ENCODE measurements around the gene NOD1. TPM values are rescaled to one million over a fixed set of nuclear protein-coding genes. Genes with fewer than 3 reads are reported as not detected.

Gene NOD1
- total and polyA plus RNA-seq, 11 donors: 5.3 to 28.8 (median 9.0) TPM

DNA sequence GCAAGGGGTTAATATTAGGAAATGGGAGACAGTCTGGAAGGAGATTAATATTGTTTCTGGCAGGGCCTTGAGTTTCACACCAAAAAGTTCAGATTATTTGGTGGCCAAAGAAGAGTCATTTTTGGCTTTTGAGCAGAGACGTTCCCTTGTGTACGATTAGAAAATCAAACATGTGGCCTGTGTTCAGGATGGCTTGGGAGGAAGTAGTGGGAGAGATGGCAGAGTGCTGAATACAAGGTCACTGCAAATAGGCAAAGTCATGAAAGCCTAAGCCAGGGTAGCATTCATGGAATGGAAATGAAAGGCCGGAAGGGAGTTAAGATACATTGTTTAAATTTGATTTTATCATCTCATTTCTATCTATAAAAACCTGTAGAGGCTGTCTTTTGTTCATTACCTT is 35.6 kb upstream of the NOD1 start:
- H3K4me1 ChIP-seq: peaks cover 0 to 9% (median 0%) of the 10 kb centered on the region in 12 donors
- intact Hi-C loops (cut with DNase I): loop anchor here in 6 of 10 donors (5.0 to 10.0 kb wide), 3 partner anchors 33 to 51 kb away; no protein-coding TSS in a partner anchor
- no peaks in the 10 kb centered on the region for H3K36me3 ChIP-seq
- DNase-seq (no peak), ATAC-seq (peak in 1 of 4 donors; percentile 33)
- H3K4me3 ChIP-seq: no peak overlapping the region
- no peaks in the 10 kb centered on the region for H3K9me3 ChIP-seq
- TF ChIP-seq POLR2A (IDR thresholded peaks at IDR 0.05): no peak
- TF ChIP-seq, protein P1, sequence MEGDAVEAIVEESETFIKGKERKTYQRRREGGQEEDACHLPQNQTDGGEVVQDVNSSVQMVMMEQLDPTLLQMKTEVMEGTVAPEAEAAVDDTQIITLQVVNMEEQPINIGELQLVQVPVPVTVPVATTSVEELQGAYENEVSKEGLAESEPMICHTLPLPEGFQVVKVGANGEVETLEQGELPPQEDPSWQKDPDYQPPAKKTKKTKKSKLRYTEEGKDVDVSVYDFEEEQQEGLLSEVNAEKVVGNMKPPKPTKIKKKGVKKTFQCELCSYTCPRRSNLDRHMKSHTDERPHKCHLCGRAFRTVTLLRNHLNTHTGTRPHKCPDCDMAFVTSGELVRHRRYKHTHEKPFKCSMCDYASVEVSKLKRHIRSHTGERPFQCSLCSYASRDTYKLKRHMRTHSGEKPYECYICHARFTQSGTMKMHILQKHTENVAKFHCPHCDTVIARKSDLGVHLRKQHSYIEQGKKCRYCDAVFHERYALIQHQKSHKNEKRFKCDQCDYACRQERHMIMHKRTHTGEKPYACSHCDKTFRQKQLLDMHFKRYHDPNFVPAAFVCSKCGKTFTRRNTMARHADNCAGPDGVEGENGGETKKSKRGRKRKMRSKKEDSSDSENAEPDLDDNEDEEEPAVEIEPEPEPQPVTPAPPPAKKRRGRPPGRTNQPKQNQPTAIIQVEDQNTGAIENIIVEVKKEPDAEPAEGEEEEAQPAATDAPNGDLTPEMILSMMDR (IDR thresholded peaks at IDR 0.05): no peak
- WGBS, 4 donors: 57 to 68% (median 63%) methylated on average over 3 of the region's 3 CpGs
- H3K27ac ChIP-seq: no peak overlapping the region
- no peaks in the 10 kb centered on the region for H3K27me3 ChIP-seq

GRCh38 chr7:30513762-30514161 is 35.2 kb upstream of the NOD1 start:
- Histone ChIP-seq H3K9me3 (no peaks in the 10 kb centered on the region), H3K4me1 (peaks cover 0 to 9% (median 0%) of the 10 kb centered on the region in 12 donors), H3K27me3 (no peaks in the 10 kb centered on the region), H3K27ac (no peak overlapping the region), H3K4me3 (no peak overlapping the region), H3K36me3 (no peaks in the 10 kb centered on the region)
- intact Hi-C loops (cut with DNase I): loop anchor here in 6 of 10 donors (5.0 to 10.0 kb wide), 3 partner anchors 34 to 51 kb away; no protein-coding TSS in a partner anchor
- WGBS, 4 donors: 81 to 93% (median 87%) methylated on average over 2 of the region's 2 CpGs
- TF ChIP-seq, protein P1 (IDR thresholded peaks at IDR 0.05): no peak
- ATAC-seq: no peak
- DNase-seq: no peak

GRCh38 chr7:30511973-30512662 is 33.5 kb upstream of the NOD1 start:
- Histone ChIP-seq H3K27ac (no peak overlapping the region), H3K27me3 (no peaks in the 10 kb centered on the region), H3K36me3 (no peaks in the 10 kb centered on the region), H3K4me1 (peaks cover 0 to 9% (median 0%) of the 10 kb centered on the region in 12 donors), H3K9me3 (no peaks in the 10 kb centered on the region), H3K4me3 (no peak overlapping the region)
- no peak for TF ChIP-seq POLR2A (IDR thresholded peaks at IDR 0.05)
- TF ChIP-seq, protein P1 (IDR thresholded peaks at IDR 0.05): no peak
- intact Hi-C loops (cut with DNase I): loop anchor here in 7 of 10 donors (2.0 to 10.0 kb wide), 4 partner anchors 35 to 55 kb away; no protein-coding TSS in a partner anchor
- DNase-seq (no peak), ATAC-seq (no peak)
- 96 to 98% (median 98%) methylated on average over 1 of the region's 1 CpG for WGBS, 4 donors

DNA sequence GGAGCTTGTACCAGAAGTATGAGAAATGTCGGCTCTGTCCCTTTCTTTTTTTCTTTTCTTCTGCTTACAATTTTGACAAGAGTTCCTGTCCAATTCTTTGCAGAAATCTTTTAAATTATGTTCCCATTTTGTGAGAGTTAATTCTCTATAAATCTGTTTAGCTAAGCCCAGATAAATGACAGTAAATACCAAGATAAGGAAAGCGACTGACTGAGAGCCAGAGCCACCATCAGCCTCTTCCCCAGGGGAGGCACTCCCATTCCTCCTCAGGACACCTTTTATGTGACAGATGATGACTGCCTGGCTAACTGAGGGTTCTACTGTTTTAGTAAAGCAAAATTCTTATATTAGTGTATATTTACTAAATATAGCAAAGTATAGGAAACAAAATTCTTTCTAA is 32.9 kb upstream of the NOD1 start:
- DNase-seq: no peak
- Histone ChIP-seq H3K36me3 (no peaks in the 10 kb centered on the region), H3K4me3 (no peak overlapping the region), H3K9me3 (no peaks in the 10 kb centered on the region), H3K4me1 (peaks cover 0 to 9% (median 0%) of the 10 kb centered on the region in 12 donors), H3K27me3 (no peaks in the 10 kb centered on the region), H3K27ac (no peak overlapping the region)
- no peak for ATAC-seq
- 87 to 96% (median 92%) methylated on average over 2 of the region's 2 CpGs for WGBS, 4 donors
- intact Hi-C loops (cut with DNase I): loop anchor here in 7 of 10 donors (2.0 to 10.0 kb wide), 4 partner anchors 36 to 55 kb away; no protein-coding TSS in a partner anchor
- TF ChIP-seq POLR2A (IDR thresholded peaks at IDR 0.05): no peak
- TF ChIP-seq, protein P1 (IDR thresholded peaks at IDR 0.05): no peak

Measured in heart left ventricle (tissue), 16 donors.